Spleen (tissue), 11 donors: Measurements from ENCODE around the gene PGLYRP4. TPM values are rescaled to one million over a fixed set of nuclear protein-coding genes. Genes with fewer than 3 reads are reported as not detected.

Experiments used
- DNase-seq: peaks from one replicate; pipeline ENCODE4 v3.0.0-alpha.2; 2020
- H3K27ac ChIP-seq, 8 donors: fragments of 200-600 bp; sonication (generic) in 7 of 8; 1 replicate in 4 of 8; 2 replicates in 4 of 8; pipeline versions ENCODE4 v1.5.0 to v1.8.0; 2016 to 2021; ENCODE audit warnings: inconsistent platforms in 4 of 8, mild to moderate bottlenecking in 4 of 8, moderate library complexity in 1 of 8
- H3K27me3 ChIP-seq, 7 donors: fragments of 200-600 bp; sonication (generic) in 6 of 7; replicated peaks in 1 of 7; 1 replicate in 4 of 7; 2 replicates in 3 of 7; pipeline versions ENCODE4 v1.5.0 to v1.8.0; 2016 to 2021; ENCODE audit warnings: inconsistent platforms in 3 of 7, mild to moderate bottlenecking in 1 of 7
- H3K36me3 ChIP-seq, 6 donors: fragments of 200-600 bp; sonication (generic) in 5 of 6; 1 replicate in 4 of 6; 2 replicates in 2 of 6; pipeline versions ENCODE4 v1.5.0 to v1.8.0; 2016 to 2021; ENCODE audit warnings: inconsistent platforms in 2 of 6
- H3K4me1 ChIP-seq, 6 donors: fragments of 200-600 bp; sonication (generic) in 5 of 6; 1 replicate in 3 of 6; 2 replicates in 3 of 6; pipeline versions ENCODE4 v1.5.0 to v1.8.0; 2016 to 2021; ENCODE audit warnings: inconsistent platforms in 3 of 6
- H3K4me3 ChIP-seq, 8 donors: fragments of 200-600 bp; sonication (generic) in 7 of 8; 1 replicate in 4 of 8; 2 replicates in 4 of 8; pipeline versions ENCODE4 v1.5.0 to v1.8.0; 2016 to 2021; ENCODE audit warnings: inconsistent platforms in 4 of 8, mild to moderate bottlenecking in 4 of 8, moderate library complexity in 2 of 8
- H3K9me3 ChIP-seq, 8 donors: fragments of 200-600 bp; sonication (generic) in 7 of 8; 1 replicate in 4 of 8; 2 replicates in 4 of 8; pipeline versions ENCODE4 v1.5.0 to v1.8.0; 2016 to 2021; ENCODE audit warnings: inconsistent platforms in 4 of 8
- POLR2A ChIP-seq, 3 donors: fragments of 450-650 bp; IDR thresholded peaks; one replicate each; pipeline ENCODE4 v1.5.1; 2017; ENCODE audit warnings: antibody characterized with exemption in 3 of 3, mild to moderate bottlenecking in 1 of 3
- POLR2AphosphoS5 ChIP-seq, 3 donors: sonication (generic); formaldehyde crosslinking; IDR thresholded peaks; one replicate each; pipeline ENCODE4 v1.5.1; 2017; ENCODE audit warnings: antibody characterized with exemption in 3 of 3
- WGBS, 5 donors: extraction: QIAGEN DNeasy Blood & Tissue Kit in 3 of 5; methylation state at CpG; one replicate each; pipeline versions ENCODE4 v1.1.5 to v1.1.7; 2013 to 2018; 5-methylcytosine and 5-hydroxymethylcytosine counted together
- intact Hi-C: fragments of 100-400 bp; cut with DNase I; formaldehyde crosslinking; loops from one replicate; pipeline ENCODE4 v1.15.0; 2023; ENCODE audit warnings: low total_unique reads
- polyA plus RNA-seq, 3 donors: library from polyadenylated mRNA; stranded (reverse); fragments of 200-250 nt; gene quantifications; one replicate each; pipeline ENCODE4 v1.2.1, GENCODE V29; 2013
- total RNA-seq, 7 donors: library from RNA; depleted of rRNA in 3 of 7; stranded (reverse); fragments of >200 nt in 3 of 7; fragmentation: NEBNext Ultra II Directional in 4 of 7; extraction: Animal tissue kit (Norgen Biotek cat#: 25700) in 4 of 7; gene quantifications; one replicate each; pipeline versions ENCODE4 v1.1.0 to v1.2.1, GENCODE V29; 2016 to 2021
- TF ChIP-seq, protein P1 (sequence below), 11 experiments: fragments of 200-600 bp in 7 of 11; fragments of 450-650 bp in 4 of 11; sonication (generic) in 4 of 11; IDR thresholded peaks in 8 of 11; conservative IDR thresholded peaks in 3 of 11; 1 replicate in 7 of 11; 2 replicates in 4 of 11; pipeline versions ENCODE4 v1.4.0 to v1.8.0; 2016 to 2021; ENCODE audit warnings: antibody characterized with exemption in 11 of 11, inconsistent platforms in 4 of 11, mild to moderate bottlenecking in 1 of 11
- donor health status: healthy with polysubstance abuse.
- donor health status: DM: no; HTN: no; CAD: no; lungs with moderate emphysema.
- donor health status: DM: no; HTN: no; CAD: no.
- donor health status: Bipolar disorder and iron deficiency.
- donor health status: healthy.
- donor health status: DM: no; HTN: no; CAD: no.
- donor health status: DM: yes; HTN: yes; CAD: no.

Gene PGLYRP4
- total and polyA plus RNA-seq, 10 donors = 0.18 TPM; not detected in 9

DNA sequence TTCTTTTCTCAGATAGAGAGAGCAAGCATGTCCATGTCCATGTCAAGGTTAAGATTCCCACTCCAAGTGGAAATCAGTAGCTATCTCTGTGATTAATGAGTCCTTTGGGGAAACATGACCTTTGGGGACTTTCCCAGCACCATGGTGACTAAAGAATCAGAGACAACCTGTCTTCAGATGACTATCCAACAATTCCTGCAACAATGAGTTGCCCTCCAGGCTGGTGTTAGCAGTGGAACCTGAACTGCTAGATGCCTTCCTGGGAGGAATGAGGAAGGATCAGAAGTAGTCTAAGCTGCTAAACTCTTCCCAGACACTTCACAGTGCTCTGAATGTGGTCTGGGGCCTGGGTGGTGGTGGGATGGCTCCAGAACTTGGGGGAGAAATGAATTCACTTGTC lies 15.5 kb upstream of the PGLYRP4 start:
- H3K27ac ChIP-seq = peak overlapping the region in 6 of 8 donors; percentile 51 to 95 (median 82)
- TF ChIP-seq, protein P1, sequence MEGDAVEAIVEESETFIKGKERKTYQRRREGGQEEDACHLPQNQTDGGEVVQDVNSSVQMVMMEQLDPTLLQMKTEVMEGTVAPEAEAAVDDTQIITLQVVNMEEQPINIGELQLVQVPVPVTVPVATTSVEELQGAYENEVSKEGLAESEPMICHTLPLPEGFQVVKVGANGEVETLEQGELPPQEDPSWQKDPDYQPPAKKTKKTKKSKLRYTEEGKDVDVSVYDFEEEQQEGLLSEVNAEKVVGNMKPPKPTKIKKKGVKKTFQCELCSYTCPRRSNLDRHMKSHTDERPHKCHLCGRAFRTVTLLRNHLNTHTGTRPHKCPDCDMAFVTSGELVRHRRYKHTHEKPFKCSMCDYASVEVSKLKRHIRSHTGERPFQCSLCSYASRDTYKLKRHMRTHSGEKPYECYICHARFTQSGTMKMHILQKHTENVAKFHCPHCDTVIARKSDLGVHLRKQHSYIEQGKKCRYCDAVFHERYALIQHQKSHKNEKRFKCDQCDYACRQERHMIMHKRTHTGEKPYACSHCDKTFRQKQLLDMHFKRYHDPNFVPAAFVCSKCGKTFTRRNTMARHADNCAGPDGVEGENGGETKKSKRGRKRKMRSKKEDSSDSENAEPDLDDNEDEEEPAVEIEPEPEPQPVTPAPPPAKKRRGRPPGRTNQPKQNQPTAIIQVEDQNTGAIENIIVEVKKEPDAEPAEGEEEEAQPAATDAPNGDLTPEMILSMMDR (IDR thresholded peaks at IDR 0.05 in 8 of 11, conservative IDR thresholded peaks at IDR 0.05 in 3 of 11) = no peak
- TF ChIP-seq POLR2A (IDR thresholded peaks at IDR 0.05) (no peak), POLR2AphosphoS5 (IDR thresholded peaks at IDR 0.05) (no peak)
- DNase-seq = no peak
- H3K9me3 ChIP-seq = no peaks in the 10 kb centered on the region
- peaks cover 0 to 18% (median 0%) of the 10 kb centered on the region in 6 donors for H3K36me3 ChIP-seq
- intact Hi-C loops = no loop called here
- H3K27me3 ChIP-seq = peaks cover 0 to 6% (median 0%) of the 10 kb centered on the region in 7 donors
- no peak overlapping the region for H3K4me3 ChIP-seq
- peaks cover 0 to 60% (median 3%) of the 10 kb centered on the region in 6 donors for H3K4me1 ChIP-seq

DNA sequence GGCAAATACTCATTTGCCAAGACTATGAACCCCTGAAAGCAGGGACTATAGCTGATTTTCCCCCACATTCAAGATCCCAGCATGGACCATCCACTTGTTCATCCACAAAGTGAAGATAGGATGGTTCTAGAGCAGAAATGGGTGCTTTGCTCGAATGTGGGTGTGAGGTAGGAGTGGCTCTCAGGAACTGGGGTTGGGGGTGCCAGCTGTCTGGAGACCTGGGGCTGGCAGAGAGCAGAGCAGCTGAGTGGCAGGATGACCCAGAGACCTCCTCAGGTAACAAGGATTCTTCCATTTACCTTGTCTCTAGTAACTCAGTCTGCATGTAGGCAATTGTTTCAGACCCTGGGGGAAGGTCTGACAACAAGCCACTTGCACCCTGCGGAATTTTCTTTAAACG lies 15.0 kb upstream of the PGLYRP4 start:
- TF ChIP-seq, protein P1 (IDR thresholded peaks at IDR 0.05 in 8 of 11, conservative IDR thresholded peaks at IDR 0.05 in 3 of 11) = no peak
- TF ChIP-seq POLR2A (IDR thresholded peaks at IDR 0.05) (no peak), POLR2AphosphoS5 (IDR thresholded peaks at IDR 0.05) (no peak)
- DNase-seq = peak; percentile 36
- intact Hi-C loops = no loop called here
- H3K4me3 ChIP-seq = no peak overlapping the region
- peaks cover 0 to 23% (median 0%) of the 10 kb centered on the region in 6 donors for H3K36me3 ChIP-seq
- H3K9me3 ChIP-seq = no peaks in the 10 kb centered on the region
- peaks cover 0 to 55% (median 3%) of the 10 kb centered on the region in 6 donors for H3K4me1 ChIP-seq
- 69 to 83% (median 78%) methylated on average over 3 of the region's 3 CpGs for WGBS, 5 donors
- peak overlapping the region in 6 of 8 donors; percentile 2 to 95 (median 82) for H3K27ac ChIP-seq
- peaks cover 0 to 6% (median 0%) of the 10 kb centered on the region in 7 donors for H3K27me3 ChIP-seq

- no peak for DNase-seq
- intact Hi-C loops = no loop called here
- TF ChIP-seq POLR2AphosphoS5 (IDR thresholded peaks at IDR 0.05) (no peak), POLR2A (IDR thresholded peaks at IDR 0.05) (no peak)
- TF ChIP-seq, protein P1 (IDR thresholded peaks at IDR 0.05 in 8 of 11, conservative IDR thresholded peaks at IDR 0.05 in 3 of 11) = no peak
- Histone ChIP-seq H3K4me3 (peak overlapping the region in 1 of 8 donors; percentile 64), H3K4me1 (peaks cover 4 to 48% (median 11%) of the 10 kb centered on the region in 6 donors), H3K27me3 (peaks cover 0 to 6% (median 0%) of the 10 kb centered on the region in 7 donors), H3K9me3 (no peaks in the 10 kb centered on the region), H3K27ac (peak overlapping the region in 7 of 8 donors; percentile 51 to 95 (median 86)), H3K36me3 (peaks cover 0 to 27% (median 0%) of the 10 kb centered on the region in 6 donors)
- WGBS, 5 donors = 74 to 89% (median 76%) methylated on average over 1 to 3 of the region's 3 CpGs
Measured at GRCh38 chr1:153362187-153362775, 13.6 kb upstream of the PGLYRP4 start.

- intact Hi-C loops = no loop called here
- H3K4me3 ChIP-seq = peak overlapping the region in 1 of 8 donors; percentile 64
- TF ChIP-seq POLR2A (IDR thresholded peaks at IDR 0.05) (no peak), POLR2AphosphoS5 (IDR thresholded peaks at IDR 0.05) (no peak)
- TF ChIP-seq, protein P1 (IDR thresholded peaks at IDR 0.05 in 8 of 11, conservative IDR thresholded peaks at IDR 0.05 in 3 of 11) = no peak
- DNase-seq = no peak
- H3K27ac ChIP-seq = peak overlapping the region in 7 of 8 donors; percentile 51 to 95 (median 86)
- H3K9me3 ChIP-seq = no peaks in the 10 kb centered on the region
- WGBS, 5 donors = 56 to 86% (median 74%) methylated on average over 4 of the region's 4 CpGs
- H3K27me3 ChIP-seq = peaks cover 0 to 6% (median 0%) of the 10 kb centered on the region in 7 donors
- H3K36me3 ChIP-seq = peaks cover 0 to 27% (median 0%) of the 10 kb centered on the region in 6 donors
- H3K4me1 ChIP-seq = peaks cover 4 to 48% (median 15%) of the 10 kb centered on the region in 6 donors
Measured at GRCh38 chr1:153361480-153362109, 13.0 kb upstream of the PGLYRP4 start.
